H1 (cell line): ENCODE data around the gene VOPP1. TPM values are rescaled to one million over a fixed set of nuclear protein-coding genes. Genes with fewer than 3 reads are reported as not detected.

Experiments
- ASH2L ChIP-seq: fragments of 200-600, 300-600 bp; sonication (generic); IDR thresholded peaks from one replicate; pipeline ENCODE4 v1.7.1; 2017; ENCODE audit warnings: low read length
- BACH1 ChIP-seq: IDR thresholded peaks from 2 replicates; pipeline ENCODE4 v1.6.1; 2012; ENCODE audit warnings: low read length, improper control_type of control experiment
- CREB1 ChIP-seq: IDR thresholded peaks from 2 replicates; pipeline ENCODE4 v1.6.1; 2012; ENCODE audit warnings: inconsistent platforms
- CTBP2 ChIP-seq: IDR thresholded peaks from 2 replicates; pipeline ENCODE4 v1.7.0; 2011; ENCODE audit warnings: borderline replicate concordance, mild to moderate bottlenecking, moderate library complexity, mixed read lengths, low read length; ENCODE audit not compliant: insufficient read depth, insufficient read length
- CTCF ChIP-seq, 3 experiments: IDR thresholded peaks; 1 replicate in 2 of 3; 2 replicates in 1 of 3; pipeline versions ENCODE4 v1.5.1 to v1.6.1; 2011; ENCODE audit warnings: low read length in 3 of 3, mild to moderate bottlenecking in 3 of 3, inconsistent platforms in 2 of 3, low read depth in 1 of 3, moderate library complexity in 1 of 3; ENCODE audit not compliant: insufficient read depth in 1 of 3; ENCODE audit errors: control extremely low read depth in 1 of 3
- KDM5A ChIP-seq: fragments of 200-600 bp; IDR thresholded peaks from 2 replicates; pipeline ENCODE4 v1.7.1; 2012; ENCODE audit warnings: mild to moderate bottlenecking, low read length, inconsistent platforms, mixed read lengths
- POLR2A ChIP-seq, 2 experiments: IDR thresholded peaks; 1 replicate in 1 of 2; 2 replicates in 1 of 2; pipeline ENCODE4 v1.6.1; 2011; ENCODE audit warnings: low read depth in 2 of 2, low read length in 2 of 2, mild to moderate bottlenecking in 2 of 2; ENCODE audit errors: control extremely low read depth in 1 of 2
- RAD21 ChIP-seq, 2 experiments: IDR thresholded peaks in 1 of 2; conservative IDR thresholded peaks in 1 of 2; 2 replicates each; pipeline ENCODE4 v1.6.1; 2011; ENCODE audit warnings: low read depth in 2 of 2, low read length in 2 of 2, improper control_type of control experiment in 1 of 2, inconsistent platforms in 1 of 2, mild to moderate bottlenecking in 1 of 2, moderate library complexity in 1 of 2
- SIX5 ChIP-seq: IDR thresholded peaks from 2 replicates; pipeline ENCODE4 v1.6.1; 2011; ENCODE audit warnings: mild to moderate bottlenecking, low read depth, low read length
- USF2 ChIP-seq: IDR thresholded peaks from 2 replicates; pipeline ENCODE4 v1.6.1; 2011; ENCODE audit warnings: low read length, improper control_type of control experiment
- polyA plus RNA-seq, 7 experiments: library from polyadenylated mRNA; depleted of rRNA in 3 of 7; stranded (reverse) in 5 of 7; unstranded in 2 of 7; fragments of >200 nt in 5 of 7; fragments of 200-250 nt in 2 of 7; gene quantifications; 1 replicate in 5 of 7; 2 replicates in 1 of 7; 4 replicates in 1 of 7; pipeline versions ENCODE4 v1.2.1 to v1.2.3, GENCODE V29; 2011 to 2013; ENCODE audit warnings: missing spikeins in 2 of 7, mixed read lengths in 2 of 7
- total RNA-seq: library from RNA; stranded (reverse); fragmentation: NEBNext Ultra II Directional; extraction: Animal tissue kit (Norgen Biotek cat#: 25700); gene quantifications from 2 replicates; pipeline ENCODE4 v1.2.1, GENCODE V29; 2021
- TF ChIP-seq, protein P1 (sequence below): IDR thresholded peaks from 2 replicates; pipeline ENCODE4 v1.6.1; 2012; ENCODE audit warnings: inconsistent platforms

Gene VOPP1
- total and polyA plus RNA-seq, 2 of the 8 experiments (the other 6 are each of a cell fraction or from before 2014, with no cell fraction given): 44.7 to 83.0 TPM

- TF ChIP-seq BACH1: no peak
- no peak for TF ChIP-seq SIX5
- TF ChIP-seq CTBP2: no peak
- no peak for TF ChIP-seq ASH2L
- TF ChIP-seq CREB1: no peak
- no peak for TF ChIP-seq USF2
- TF ChIP-seq, protein P1, sequence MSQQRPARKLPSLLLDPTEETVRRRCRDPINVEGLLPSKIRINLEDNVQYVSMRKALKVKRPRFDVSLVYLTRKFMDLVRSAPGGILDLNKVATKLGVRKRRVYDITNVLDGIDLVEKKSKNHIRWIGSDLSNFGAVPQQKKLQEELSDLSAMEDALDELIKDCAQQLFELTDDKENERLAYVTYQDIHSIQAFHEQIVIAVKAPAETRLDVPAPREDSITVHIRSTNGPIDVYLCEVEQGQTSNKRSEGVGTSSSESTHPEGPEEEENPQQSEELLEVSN: peak; percentile 34; the same call in 1 of the 2 replicates
- peak; percentile 16 to 63 (median 62) for TF ChIP-seq CTCF (IDR thresholded peaks at IDR 0.05; ENCODE audit: control extremely low read depth in 1 of 3, insufficient read depth in 1 of 3, low read depth in 1 of 3, low read length in 3 of 3)
- no peak for TF ChIP-seq KDM5A
- TF ChIP-seq RAD21 (IDR thresholded peaks at IDR 0.05 in 1 of 2, conservative IDR thresholded peaks at IDR 0.05 in 1 of 2; ENCODE audit: low read depth in 2 of 2, low read length in 2 of 2): peak; percentile 79 to 81
- TF ChIP-seq POLR2A (IDR thresholded peaks at IDR 0.05; ENCODE audit: control extremely low read depth in 1 of 2, low read depth in 2 of 2, low read length in 2 of 2): no peak
Measured at GRCh38 chr7:55432939-55433784, 139.1 kb downstream of the VOPP1 start (continued).
